Measurements from ENCODE around the gene FBXO7.

- TF ChIP-seq POLR2AphosphoS5 (IDR thresholded peaks at IDR 0.05) (no peak), CTCF (IDR thresholded peaks at IDR 0.05) (no peak)
Observed at GRCh38 chr22:32509045-32509444, 34.4 kb downstream of the FBXO7 start.
